GM18498 (cell line): Measurements from ENCODE around the gene FBXO34.
"Not testable (repeated sequence)": the region's sequence is repeated elsewhere in the genome, so short reads cannot be mapped to it uniquely, and the experiment has no call there.

Experiments used
- ATAC-seq: cut with Tn5 transposase; IDR thresholded peaks from one replicate; pipeline ENCODE4 v1.9.1; 2021; ENCODE audit warnings: mild to moderate bottlenecking, moderate library complexity; ENCODE audit not compliant: unreplicated experiment

Gene FBXO34

DNA sequence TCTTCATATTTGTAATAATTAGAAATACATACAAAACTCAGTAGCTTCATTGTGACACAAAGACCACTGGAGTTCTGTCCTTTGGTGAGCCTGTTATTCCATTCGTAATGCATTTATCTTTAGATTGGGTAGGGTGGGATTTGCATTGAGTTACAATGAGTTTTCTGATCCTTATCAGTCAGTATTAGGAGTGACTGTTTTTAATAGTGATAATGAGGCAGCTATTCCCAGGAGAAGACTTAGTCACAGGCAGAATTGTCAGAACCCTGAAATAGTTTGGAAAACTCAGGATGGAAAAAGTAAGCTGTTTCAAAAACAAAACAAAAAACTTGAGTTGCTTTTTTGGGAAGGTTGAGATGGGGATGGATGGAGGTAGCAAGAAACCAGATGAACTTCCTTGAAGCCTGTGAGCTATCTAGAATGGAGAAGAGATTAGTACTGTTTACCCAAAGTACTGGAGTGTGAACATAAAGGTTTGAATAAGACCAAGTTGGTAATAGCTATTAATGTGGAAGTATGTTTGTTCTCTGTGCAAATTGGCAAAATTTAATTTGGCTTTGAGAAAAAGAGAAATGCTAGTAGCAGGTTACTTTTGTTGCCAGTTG is 38.6 kb downstream of the FBXO34 start:
- ATAC-seq = no peak

DNA sequence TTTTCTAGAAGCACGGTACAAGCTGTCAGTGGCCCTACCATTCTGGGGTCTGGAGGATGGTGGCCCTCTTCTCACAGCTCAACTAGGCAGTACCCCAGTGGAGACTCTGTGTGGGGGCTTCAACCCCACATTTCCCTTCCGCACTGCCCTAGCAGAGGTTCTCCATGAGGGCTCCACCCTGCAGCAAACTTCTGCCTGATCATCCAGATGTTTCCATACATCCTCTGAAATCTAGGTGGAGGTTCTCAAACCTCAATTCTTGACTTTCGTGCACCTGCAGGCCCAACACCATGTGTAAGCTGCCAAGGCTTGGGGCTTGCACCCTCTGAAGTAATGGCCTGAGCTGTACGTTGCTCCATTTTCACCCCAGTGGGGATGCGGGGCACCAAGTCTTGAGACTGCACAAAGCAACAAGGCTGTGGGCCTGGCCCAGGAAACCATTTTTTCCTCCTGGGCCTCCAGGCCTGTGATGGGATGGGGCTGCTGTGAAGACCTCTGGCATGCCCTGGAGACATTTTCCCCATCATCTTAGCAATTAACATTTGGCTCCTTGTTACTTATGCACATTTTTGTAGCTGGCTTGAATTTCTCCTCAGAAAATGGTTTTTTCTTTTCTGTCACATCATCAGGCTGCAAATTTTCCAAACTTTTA is 41.3 kb downstream of the FBXO34 start:
- ATAC-seq = not testable (repeated sequence)

- ATAC-seq = no peak
Measured at GRCh38 chr14:55313480-55313879, 42.3 kb downstream of the FBXO34 start.

- ATAC-seq = no peak
Measured at GRCh38 chr14:55314449-55314848, 43.2 kb downstream of the FBXO34 start.

- ATAC-seq = no peak
Measured at GRCh38 chr14:55316564-55316963, 45.3 kb downstream of the FBXO34 start.

- ATAC-seq = no peak
Measured at GRCh38 chr14:55317542-55318306, 46.5 kb downstream of the FBXO34 start.

GRCh38 chr14:55318694-55319093 is 47.5 kb downstream of the FBXO34 start:
- no peak for ATAC-seq

GRCh38 chr14:55323910-55324309 is 52.7 kb downstream of the FBXO34 start:
- ATAC-seq = no peak

DNA sequence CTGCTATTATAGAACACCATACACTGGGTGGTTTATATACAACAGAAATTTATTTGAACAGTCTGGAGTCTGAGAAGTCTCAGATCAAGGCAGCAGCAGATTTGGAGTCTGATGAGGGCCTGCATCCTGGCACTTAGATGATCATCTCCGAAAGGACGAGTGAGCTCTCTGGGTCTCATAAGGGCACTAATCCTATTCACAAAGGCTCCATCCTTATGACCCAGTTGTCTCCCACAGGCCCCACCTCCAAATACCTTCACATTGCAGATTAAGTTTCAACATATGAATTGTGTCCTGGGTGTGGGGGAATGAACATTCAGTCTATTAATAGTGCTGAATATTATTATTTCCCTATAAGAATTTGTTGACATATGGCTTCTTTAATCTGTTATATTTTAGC is 53.6 kb downstream of the FBXO34 start:
- no peak for ATAC-seq

GRCh38 chr14:55327179-55327578 is 56.0 kb downstream of the FBXO34 start:
- peak; percentile 78 for ATAC-seq

GRCh38 chr14:55328317-55328716 is 57.1 kb downstream of the FBXO34 start:
- ATAC-seq = no peak

DNA sequence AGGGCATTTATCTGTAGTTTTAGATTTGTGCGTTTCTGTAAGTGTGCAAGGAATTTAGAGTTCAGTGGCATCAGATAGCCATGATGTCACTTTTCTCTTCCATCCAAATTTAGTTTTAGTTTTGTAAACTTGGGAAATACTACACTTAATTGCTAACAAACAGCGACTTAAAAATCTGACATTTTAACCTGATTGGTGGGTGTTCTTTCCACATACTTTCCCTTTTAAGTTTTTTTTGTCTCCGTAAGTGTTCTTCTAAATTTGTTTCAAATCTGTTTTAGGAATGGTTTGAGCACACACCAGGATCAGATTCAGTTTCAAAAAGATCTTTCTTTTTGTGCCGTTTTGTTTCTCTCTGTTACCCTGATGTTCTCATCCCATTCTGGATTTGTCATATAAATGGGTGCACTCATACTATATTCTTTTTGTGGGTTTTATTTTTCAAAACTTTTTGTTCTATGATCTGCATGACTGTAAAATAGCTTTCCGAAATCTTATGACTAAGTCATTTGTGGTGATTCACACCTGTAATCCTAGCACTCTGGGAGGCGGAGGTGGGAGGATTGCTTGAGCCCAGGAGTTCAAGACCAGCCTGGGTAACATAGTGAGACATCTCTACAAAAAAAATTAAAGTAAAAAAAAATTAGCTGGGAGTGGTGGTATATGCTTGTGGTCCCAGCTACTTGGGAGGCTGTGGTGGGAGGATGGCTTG is 58.9 kb downstream of the FBXO34 start:
- ATAC-seq = no peak

DNA sequence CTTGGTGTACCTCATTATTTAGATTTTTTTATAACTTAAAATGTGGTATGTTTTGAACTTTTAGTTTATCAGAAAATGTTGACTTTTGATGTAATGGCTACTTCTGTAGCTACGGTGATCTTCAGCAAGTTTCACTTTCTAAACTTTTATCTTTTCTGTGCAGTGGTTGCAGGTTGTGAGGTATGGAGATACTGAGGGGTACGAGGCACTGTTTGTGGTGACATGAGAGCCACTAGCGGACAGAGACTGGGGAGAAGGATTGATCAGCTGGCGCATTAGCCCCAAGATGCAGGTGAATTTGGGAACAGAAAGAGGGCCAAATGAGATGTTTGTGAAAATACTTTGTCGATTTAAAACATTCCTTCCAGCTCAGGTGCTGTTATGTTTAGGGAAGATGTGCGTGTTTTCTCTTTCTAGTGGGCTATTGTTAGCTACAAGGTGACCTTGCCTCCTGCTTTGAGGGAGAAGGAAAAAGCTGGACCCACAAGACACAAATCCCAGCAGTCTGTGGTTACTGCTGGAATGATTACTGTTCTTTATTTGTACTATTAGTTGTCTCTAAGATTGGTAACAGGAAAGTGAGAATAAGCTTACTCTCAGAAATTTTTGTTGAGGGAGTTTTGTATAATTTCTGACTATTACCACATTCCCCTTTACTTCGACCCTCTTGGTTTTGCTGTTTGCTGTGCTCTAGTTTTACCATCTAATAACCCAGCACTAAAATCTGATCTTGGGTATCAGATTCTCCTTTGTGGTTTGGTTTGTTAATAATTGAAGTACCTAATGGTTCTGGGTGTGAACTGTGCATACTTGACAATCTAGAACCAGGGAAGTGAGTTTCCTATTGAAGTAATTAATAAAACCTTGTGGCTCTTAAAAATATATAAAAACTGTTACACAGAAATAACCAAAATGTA is 61.7 kb downstream of the FBXO34 start:
- peak; percentile 60 for ATAC-seq

GRCh38 chr14:55333711-55334485 is 62.7 kb downstream of the FBXO34 start:
- peak; percentile 66 for ATAC-seq

DNA sequence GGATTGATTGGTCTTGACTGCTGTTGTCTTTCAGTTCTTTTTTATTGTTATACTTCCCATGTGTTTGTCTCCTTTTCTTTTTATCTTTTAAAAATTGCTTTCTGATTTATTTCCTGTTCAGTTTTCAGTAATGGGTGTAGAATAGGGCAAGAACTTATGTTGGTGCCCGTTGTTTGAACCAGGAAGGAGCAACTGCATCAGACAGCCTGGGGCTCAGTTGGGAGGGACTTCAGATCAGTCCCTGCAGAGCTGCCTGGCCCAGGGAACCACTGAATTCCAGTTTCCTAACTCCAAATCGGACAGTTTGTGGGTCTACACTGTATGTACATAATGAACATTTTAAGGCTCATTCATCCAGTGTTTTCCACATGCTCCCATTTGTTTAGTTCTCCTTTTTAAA is 64.9 kb downstream of the FBXO34 start:
- no peak for ATAC-seq

GRCh38 chr14:55336691-55337090 is 65.5 kb downstream of the FBXO34 start:
- no peak for ATAC-seq

DNA sequence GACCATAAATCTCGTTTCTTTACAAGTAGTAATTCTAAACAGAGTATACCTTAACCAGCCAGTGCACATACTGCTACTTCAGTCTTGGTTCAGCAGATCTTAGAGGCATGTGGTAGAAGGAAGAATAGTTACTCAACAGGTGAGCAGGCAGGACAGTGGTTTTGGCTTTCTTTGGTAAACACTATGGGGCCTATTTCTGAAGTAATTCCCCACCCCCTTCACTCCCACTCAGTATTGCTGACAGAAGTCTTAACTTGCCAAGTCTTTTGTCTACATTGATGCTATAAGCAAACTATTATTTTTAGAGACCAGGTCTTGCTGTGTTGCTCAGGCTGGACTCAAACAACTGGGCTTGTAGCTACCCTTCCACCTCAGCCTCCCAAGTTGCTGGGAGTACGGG is 68.5 kb downstream of the FBXO34 start:
- ATAC-seq = peak; percentile 79

DNA sequence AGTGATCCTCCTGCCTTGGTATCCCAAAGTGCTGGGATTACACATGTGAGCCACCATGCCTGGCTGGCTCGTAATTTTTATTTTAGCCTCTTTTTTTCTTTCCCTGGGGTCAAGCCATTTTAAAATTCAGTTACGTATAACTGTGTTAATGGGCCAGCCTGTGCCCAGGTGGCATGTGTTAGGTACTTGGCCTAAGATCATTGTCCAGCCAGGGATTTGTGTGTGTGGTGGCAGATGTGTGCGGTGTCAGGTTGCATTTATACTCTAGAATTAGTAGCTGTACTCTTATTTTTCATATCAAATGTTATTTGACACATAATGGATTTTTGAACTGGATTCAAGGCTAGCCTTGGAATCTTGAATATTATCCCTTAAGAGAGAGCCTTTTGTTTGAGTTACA is 69.3 kb downstream of the FBXO34 start:
- no peak for ATAC-seq

DNA sequence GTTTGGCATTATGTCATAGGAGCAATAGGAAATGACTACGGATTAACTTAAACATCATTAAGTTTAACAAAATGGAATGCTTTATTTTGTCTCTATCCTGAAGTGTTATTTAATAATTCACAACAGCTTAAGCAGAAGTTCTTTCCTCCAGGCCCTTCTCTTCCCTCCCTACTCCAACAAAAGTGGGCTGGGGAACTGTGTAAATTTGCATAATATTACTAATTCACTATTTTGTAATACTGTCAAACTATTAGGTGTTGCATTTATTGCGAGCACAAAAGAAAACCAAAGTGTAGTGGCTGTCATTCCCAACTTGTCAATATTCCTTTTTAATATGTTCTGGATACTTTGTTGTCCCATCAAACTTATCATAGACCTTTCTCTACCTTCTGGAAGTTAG is 70.6 kb downstream of the FBXO34 start:
- ATAC-seq = no peak
